ENCODE results near the gene ZNF33A.

DNA sequence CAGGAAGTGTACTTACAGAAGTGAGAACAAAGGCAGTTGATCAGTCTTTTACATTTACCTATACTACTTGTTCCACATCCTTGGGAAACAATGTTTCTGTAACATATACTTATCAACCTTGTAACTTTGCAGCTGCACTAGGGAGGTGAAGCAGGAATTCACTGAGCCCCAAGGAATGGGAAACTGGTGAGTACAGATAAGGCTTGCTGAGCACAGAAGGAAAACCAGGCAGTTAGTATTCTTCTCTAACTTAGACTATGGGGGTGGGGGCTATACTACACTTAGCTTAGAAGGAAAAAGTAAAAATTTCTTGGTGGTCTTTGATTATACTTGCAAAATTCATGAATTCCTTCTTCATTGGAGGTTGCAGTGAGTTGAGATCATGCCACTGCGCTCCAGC lies 6.9 kb upstream of the ZNF33A start:
- TF ChIP-seq, protein P1, sequence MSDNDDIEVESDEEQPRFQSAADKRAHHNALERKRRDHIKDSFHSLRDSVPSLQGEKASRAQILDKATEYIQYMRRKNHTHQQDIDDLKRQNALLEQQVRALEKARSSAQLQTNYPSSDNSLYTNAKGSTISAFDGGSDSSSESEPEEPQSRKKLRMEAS (IDR thresholded peaks at IDR 0.05) = no peak
- no peak for TF ChIP-seq ATF3 (IDR thresholded peaks at IDR 0.05)
- TF ChIP-seq SP1 (IDR thresholded peaks at IDR 0.05) = no peak
- no peak for TF ChIP-seq CTCF (IDR thresholded peaks at IDR 0.05; ENCODE audit: low read depth, low read length, missing input control)
